ENCODE results near the gene RAD50. TPM values are rescaled to one million over a fixed set of nuclear protein-coding genes. Genes with fewer than 3 reads are reported as not detected.
"Not testable (repeated sequence)": the region's sequence is repeated elsewhere in the genome, so short reads cannot be mapped to it uniquely, and the experiment has no call there.

The RAD50 gene
- total RNA-seq, 1 donor from 2014 or later: 13.1 TPM

GRCh38 chr5:132674671-132675506, 118.1 kb downstream of the RAD50 start:
- DNase-seq (ENCODE audit: low read depth, low spot score): peak; percentile 64

DNA sequence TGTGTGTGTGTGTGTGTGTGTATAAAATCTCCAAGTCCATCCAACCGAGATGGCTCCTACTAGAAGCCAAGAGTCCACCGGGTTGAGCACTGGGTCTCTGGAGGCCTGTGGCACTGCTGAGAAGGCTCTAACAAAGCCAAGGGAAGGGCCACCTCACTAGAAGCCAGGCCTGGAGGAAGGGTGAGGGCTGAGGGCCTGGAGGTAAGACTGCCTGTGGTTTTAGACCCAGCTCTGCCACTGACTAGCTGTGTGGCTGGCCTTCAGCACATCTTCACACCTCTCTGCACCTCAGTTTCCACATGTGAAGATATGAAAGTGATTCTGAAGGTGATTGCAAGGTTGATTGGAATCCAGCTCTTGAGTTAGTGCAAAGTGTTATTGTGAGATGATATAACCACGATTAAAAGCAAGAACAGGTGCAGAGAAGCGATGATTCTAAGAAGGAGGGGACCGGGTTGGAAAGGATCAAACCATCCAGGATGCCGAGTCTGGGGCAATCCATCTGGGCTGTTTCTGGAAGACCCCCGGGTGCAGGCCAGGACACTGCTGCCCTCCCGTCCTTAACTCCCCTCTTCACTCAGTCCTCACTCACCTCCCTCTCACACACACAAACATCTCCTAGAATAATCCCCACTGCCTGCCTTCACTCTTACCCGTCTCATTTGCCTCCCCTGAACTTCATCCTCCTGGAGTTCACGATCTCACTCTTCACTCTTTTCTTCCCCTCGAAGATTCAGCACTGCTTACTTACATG, 119.3 kb downstream of the RAD50 start:
- no peak for DNase-seq (ENCODE audit: low read depth, low spot score)

GRCh38 chr5:132677191-132677590, 120.4 kb downstream of the RAD50 start:
- DNase-seq (ENCODE audit: low read depth, low spot score): peak; percentile 51

GRCh38 chr5:132677682-132678400, 121.1 kb downstream of the RAD50 start:
- DNase-seq (ENCODE audit: low read depth, low spot score): no peak

GRCh38 chr5:132678735-132679134, 122.0 kb downstream of the RAD50 start:
- DNase-seq (ENCODE audit: low read depth, low spot score): no peak

DNA sequence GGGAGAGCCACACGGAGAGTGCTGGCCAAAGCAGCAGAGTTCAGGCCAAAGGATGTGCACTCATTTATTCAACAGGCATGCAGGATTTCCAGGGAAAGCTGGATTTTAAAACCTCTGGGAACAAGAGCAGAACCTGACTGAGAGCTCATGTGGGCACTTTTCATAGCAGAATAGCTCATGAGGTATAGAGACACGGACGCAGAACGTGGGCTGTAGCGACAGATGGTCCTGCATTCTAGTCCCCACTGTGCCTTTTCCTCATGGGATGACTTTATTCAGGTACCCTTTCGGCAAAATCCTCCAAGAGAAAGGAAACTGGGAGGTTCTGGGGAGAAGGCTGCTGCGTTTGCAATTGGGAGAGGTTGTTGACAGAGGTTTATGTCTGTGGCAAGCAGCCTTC, 122.4 kb downstream of the RAD50 start:
- no peak for DNase-seq (ENCODE audit: low read depth, low spot score)

GRCh38 chr5:132679717-132680380, 123.1 kb downstream of the RAD50 start:
- no peak for DNase-seq (ENCODE audit: low read depth, low spot score)

DNA sequence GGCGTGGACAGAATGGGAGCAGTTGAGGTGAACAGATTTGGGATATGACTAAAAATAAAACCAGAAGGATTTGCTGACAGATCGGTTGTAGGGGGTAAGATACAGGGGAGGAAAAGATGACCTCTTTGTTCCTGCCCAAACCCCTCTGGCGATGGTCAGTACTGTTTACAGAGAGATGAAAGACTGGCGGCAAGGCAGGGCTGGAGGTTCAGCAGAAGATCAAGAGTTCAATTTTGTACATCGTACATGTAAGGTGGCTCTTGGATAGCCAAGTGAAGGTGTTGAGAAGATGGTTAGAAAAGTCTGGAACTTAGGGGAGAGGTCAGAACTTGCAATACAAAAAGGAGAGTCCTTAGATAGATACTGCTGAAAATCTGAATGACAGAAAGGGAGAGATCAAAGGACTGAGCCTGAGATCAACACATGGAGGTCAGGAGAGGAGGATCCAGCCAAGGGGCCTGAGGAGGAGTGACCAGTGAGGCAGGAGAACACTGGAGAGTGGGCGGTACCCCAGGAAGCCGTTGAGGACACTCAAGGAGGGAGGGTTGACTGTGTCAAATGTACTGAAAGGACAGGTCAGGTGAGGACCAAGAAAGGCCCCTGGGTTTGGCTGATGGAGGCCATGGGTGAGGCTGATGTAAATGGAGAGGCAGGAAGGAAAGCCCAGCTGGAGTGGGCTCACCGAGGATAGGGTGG, 124.2 kb downstream of the RAD50 start:
- DNase-seq (ENCODE audit: low read depth, low spot score): no peak

GRCh38 chr5:132681476-132681831, 124.7 kb downstream of the RAD50 start:
- DNase-seq (ENCODE audit: low read depth, low spot score): no peak

DNA sequence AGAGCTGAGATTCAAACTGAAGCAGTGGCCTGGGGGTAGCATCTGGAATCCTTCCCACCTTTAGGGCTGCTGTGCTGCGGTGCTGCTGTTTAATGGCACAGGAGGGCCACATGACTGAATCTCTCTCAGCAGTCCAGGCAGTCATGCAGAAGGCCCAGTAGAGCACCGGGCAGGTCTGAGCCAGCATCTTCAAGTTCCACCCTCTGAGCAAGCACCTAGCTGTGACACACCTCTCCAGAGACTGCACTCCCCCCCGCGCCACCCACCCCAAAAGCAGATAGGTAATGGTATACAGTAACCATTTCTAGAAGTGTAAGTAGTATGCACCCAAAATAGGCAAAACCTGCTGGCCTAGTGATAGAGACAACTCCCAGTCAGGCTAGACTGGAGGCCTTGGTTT, 125.2 kb downstream of the RAD50 start:
- DNase-seq (ENCODE audit: low read depth, low spot score): no peak

DNA sequence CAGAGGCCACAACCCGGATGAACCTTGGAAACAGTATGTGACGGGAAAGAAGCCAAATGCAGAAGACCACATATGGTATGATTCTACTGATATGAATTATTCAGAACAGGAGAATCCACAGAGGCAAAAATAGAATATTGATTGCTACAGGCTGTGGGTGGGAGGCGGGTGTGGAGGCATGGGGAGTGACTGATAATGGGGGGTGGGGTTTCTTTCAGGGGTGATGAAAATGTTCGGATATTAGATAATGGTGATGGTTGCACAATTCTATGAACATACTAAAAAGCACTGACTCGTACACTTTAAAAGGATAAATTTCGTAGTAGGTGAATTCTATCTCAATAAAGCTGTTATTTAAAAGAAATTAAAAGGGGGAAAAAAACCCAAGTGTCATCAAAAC, 127.7 kb downstream of the RAD50 start:
- no peak for DNase-seq (ENCODE audit: low read depth, low spot score)

DNA sequence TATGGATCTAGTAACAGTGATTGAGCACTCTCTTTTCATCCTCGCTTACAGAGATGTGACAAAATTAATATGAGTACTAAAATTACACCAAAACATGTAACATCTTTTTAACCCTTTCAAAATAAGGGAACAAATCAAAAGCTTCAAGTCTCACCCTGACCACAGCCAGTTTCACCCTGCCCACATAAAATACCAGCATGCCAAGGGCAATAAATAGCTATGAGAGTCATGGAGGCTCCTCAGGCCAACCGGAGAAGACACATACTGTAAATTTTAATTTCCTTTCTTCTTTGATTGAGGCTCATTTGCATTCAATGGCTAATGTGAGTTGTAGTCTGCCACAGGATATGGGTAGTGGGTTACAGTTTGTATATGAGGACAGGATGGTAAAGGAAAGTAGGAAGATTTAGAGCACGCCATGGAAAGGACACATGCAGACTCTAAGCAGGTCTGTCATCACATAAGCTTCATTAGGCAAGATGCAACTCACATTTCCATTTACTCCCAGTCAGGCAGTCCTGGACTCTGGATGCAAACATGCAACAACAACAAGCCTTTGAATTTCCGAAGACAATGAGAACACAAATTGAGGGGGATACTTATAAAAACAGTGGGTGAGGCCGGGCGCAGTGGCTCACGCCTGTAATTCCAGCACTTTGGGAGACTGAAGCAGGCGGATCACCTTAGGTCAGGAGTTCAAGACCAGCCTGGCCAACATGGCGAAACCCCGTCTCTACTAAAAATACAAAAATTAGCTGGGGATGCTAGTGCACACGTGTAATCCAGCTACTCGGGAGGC, 128.3 kb downstream of the RAD50 start:
- DNase-seq (ENCODE audit: low read depth, low spot score): no peak

GRCh38 chr5:132686193-132686592, 129.4 kb downstream of the RAD50 start:
- no peak for DNase-seq (ENCODE audit: low read depth, low spot score)

DNA sequence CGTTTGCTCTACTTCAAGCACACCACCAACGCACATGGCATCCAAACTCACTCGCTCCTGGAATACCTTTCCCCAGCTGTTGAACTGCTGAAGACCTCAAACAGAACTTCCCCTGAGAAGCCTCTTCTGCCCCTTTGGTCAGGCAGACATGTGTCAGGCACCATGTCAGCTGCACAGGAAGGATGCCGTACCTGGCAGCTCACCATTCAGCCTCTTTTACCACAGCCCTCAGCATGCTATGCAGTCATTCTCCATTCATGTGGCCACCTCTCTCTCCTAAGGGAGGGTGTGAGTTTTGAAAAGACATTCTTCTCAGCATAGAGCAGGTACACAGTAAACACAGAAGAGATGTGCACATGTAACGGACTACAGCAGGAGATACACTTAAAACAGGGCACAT, 131.2 kb downstream of the RAD50 start:
- no peak for DNase-seq (ENCODE audit: low read depth, low spot score)

GRCh38 chr5:132688536-132689339, 132.0 kb downstream of the RAD50 start:
- DNase-seq (ENCODE audit: low read depth, low spot score): no peak

DNA sequence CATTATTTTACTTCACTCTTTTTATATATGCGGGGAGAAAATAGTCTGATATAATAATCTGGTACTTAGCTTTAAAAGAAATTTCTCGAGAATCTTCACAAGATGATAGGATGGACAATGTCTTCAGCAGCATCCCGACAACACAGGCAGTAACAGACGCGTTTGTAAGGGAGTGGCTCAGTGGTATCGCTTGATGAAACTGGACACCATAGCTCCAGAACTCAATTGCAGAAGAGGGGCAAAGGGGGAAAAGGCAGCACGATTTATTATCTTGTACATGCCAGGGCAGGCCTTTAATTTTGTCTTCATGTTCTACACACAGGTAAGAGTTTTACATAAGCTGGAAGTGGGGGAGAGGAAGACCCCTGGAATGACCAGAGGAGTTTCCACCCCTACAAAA, 132.7 kb downstream of the RAD50 start:
- no peak for DNase-seq (ENCODE audit: low read depth, low spot score)

DNA sequence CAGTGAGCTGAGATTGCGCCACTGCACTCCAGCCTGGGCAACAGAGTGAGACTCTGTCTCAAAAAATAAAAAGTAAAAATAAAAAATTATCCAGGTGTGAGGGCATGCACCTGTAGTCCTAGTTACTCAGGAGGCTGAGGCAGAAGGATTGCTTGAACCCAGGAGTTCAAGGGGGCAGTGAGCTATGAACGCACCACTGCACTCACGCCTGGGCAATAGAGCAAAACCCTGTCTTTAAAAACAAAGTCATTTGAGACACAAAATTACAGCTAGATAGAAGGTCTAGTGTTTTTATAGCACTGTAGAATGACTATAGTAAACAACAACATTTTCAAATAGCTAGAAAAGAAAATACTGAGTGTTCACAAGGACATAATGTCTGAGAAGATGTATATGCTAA, 133.4 kb downstream of the RAD50 start:
- no peak for DNase-seq (ENCODE audit: low read depth, low spot score)

GRCh38 chr5:132691755-132692631, 135.2 kb downstream of the RAD50 start:
- not testable (repeated sequence) for DNase-seq (ENCODE audit: low read depth, low spot score)

DNA sequence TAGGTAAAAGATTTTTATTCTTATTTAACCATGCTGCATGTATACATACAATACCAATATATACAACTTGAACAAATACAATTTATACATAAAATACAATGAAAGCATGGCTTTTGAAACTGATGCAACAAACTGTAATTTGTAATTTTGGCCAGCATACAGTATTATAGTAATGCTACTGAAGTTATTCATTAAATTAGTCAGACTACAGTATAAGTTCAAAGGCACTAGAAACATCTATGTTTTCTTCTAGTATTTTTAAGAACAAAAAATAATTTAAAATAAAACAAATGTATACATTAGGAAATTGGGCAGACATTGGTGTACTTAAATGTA, 135.8 kb downstream of the RAD50 start:
- no peak for DNase-seq (ENCODE audit: low read depth, low spot score)
